ENCODE data around the gene SLC36A2.

The SLC36A2 gene

GRCh38 chr5:151328734-151329133 lies 18.6 kb downstream of the SLC36A2 start:
- no peak for TF ChIP-seq CTCF (conservative IDR thresholded peaks at IDR 0.05; ENCODE audit: low read depth, low read length)
- H3K4me3 ChIP-seq (ENCODE audit: low read length): no peak overlapping the region
- DNase-seq (ENCODE audit: low read depth): no peak

GRCh38 chr5:151327585-151327984 lies 19.8 kb downstream of the SLC36A2 start:
- no peak for TF ChIP-seq CTCF (conservative IDR thresholded peaks at IDR 0.05; ENCODE audit: low read depth, low read length)
- DNase-seq (ENCODE audit: low read depth): no peak
- no peak overlapping the region for H3K4me3 ChIP-seq (ENCODE audit: low read length)

GRCh38 chr5:151326266-151326665 lies 21.1 kb downstream of the SLC36A2 start:
- no peak for TF ChIP-seq CTCF (conservative IDR thresholded peaks at IDR 0.05; ENCODE audit: low read depth, low read length)
- H3K4me3 ChIP-seq (ENCODE audit: low read length): no peak overlapping the region
- no peak for DNase-seq (ENCODE audit: low read depth)

- no peak for DNase-seq (ENCODE audit: low read depth)
- no peak overlapping the region for H3K4me3 ChIP-seq (ENCODE audit: low read length)
- TF ChIP-seq CTCF (conservative IDR thresholded peaks at IDR 0.05; ENCODE audit: low read depth, low read length): no peak
These were observed 26.9 kb downstream of the SLC36A2 start for GRCh38 chr5:151320481-151320880.

- no peak overlapping the region for H3K4me3 ChIP-seq (ENCODE audit: low read length)
- no peak for DNase-seq (ENCODE audit: low read depth)
- TF ChIP-seq CTCF (conservative IDR thresholded peaks at IDR 0.05; ENCODE audit: low read depth, low read length): peak; percentile 33
These were observed 28.3 kb downstream of the SLC36A2 start for GRCh38 chr5:151318850-151319732.

- no peak overlapping the region for H3K4me3 ChIP-seq (ENCODE audit: low read length)
- no peak for DNase-seq (ENCODE audit: low read depth)
- no peak for TF ChIP-seq CTCF (conservative IDR thresholded peaks at IDR 0.05; ENCODE audit: low read depth, low read length)
These were observed 29.5 kb downstream of the SLC36A2 start for GRCh38 chr5:151317871-151318270.

GRCh38 chr5:151315998-151316597 lies 31.3 kb downstream of the SLC36A2 start:
- H3K4me3 ChIP-seq (ENCODE audit: low read length): no peak overlapping the region
- peak; percentile 99 for TF ChIP-seq CTCF (conservative IDR thresholded peaks at IDR 0.05; ENCODE audit: low read depth, low read length)
- peak; percentile 32 for DNase-seq (ENCODE audit: low read depth)
